GM20000 (cell line): ENCODE data around the gene LRRIQ4.
A peak's percentile ranks its signal among the peaks of the same experiment; 100 is the strongest.

Experiments used
- DNase-seq: peaks from one replicate; pipeline ENCODE4 v3.0.0; 2012; ENCODE audit warnings: low spot score
- TF ChIP-seq, protein P1 (sequence below): IDR thresholded peaks from 2 replicates; pipeline ENCODE4 v1.5.1; 2012; ENCODE audit warnings: mild to moderate bottlenecking, control low read depth; ENCODE audit errors: extremely low read depth, missing control alignments

Gene LRRIQ4

DNA sequence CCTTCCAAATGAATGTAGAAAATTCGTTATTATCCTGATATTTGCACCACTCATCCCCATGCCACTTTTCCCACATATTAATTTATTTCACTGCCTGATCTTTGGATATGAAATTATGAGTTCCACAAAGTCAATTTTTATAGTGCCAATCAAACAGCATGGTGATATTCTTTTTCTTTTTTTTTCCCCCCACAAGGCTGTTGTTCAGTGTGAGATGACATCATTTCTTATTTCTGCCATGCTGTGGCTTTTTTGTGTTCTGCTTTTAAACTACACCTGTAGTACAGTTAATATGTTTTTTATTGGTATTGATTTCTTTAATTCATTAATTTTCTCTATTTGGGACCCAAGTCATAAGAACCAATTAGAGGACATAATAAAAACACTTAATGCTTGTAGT lies 24.9 kb upstream of the LRRIQ4 start:
- TF ChIP-seq, protein P1, sequence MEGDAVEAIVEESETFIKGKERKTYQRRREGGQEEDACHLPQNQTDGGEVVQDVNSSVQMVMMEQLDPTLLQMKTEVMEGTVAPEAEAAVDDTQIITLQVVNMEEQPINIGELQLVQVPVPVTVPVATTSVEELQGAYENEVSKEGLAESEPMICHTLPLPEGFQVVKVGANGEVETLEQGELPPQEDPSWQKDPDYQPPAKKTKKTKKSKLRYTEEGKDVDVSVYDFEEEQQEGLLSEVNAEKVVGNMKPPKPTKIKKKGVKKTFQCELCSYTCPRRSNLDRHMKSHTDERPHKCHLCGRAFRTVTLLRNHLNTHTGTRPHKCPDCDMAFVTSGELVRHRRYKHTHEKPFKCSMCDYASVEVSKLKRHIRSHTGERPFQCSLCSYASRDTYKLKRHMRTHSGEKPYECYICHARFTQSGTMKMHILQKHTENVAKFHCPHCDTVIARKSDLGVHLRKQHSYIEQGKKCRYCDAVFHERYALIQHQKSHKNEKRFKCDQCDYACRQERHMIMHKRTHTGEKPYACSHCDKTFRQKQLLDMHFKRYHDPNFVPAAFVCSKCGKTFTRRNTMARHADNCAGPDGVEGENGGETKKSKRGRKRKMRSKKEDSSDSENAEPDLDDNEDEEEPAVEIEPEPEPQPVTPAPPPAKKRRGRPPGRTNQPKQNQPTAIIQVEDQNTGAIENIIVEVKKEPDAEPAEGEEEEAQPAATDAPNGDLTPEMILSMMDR: no peak
- DNase-seq: no peak

DNA sequence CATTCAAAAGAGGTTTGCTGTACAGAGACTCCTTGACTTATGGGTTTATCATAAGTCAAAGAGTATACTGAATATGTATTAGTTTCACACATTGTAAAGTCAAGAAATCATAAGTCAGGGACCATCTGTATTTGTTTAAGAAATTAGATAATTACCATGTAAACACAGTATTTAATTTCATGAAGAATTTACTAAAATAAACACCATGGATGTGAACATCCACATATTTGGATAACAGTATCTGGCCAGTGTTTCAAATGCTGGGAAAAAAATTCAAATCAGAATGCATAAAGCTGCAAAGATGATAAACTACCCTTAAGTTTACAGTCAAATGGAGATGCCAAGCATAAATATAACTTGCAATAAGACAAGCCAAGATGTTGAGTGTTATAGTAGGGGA lies 22.5 kb upstream of the LRRIQ4 start:
- TF ChIP-seq, protein P1: no peak
- DNase-seq: no peak

DNA sequence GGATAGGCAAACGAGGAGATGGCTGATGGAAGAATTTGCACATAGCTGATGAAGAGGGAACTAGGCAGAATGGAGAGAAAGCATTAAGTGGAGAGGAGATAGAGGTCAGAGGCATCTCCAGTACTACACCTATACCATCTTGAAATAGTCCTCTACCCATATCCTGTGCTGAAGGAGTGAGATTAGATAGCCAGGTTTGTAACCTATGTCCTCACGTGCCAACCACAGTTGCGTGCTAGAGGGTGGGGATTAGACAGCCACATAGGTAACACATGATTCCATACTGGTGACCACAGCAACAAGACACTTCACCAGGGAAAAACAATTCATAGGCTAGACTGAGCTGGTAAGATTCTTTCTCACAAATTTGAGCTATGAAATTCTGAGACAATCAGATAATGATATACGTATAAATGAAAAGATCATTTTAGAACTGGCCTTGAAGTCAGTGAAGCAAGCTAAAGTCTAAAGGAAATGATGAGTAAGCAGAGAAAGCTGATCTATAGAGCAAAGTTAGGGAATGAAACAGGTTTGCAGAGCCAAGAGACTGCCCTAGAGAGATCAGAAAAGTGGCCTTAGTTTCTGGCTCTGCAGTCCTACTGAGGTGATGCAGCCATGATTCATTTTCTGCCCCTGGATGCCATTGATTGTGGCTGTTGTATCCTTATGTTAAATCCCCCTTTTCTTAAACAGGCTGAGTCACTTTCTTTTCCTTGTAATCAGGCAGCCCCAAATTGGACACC lies 21.8 kb upstream of the LRRIQ4 start:
- TF ChIP-seq, protein P1: no peak
- DNase-seq: no peak

DNA sequence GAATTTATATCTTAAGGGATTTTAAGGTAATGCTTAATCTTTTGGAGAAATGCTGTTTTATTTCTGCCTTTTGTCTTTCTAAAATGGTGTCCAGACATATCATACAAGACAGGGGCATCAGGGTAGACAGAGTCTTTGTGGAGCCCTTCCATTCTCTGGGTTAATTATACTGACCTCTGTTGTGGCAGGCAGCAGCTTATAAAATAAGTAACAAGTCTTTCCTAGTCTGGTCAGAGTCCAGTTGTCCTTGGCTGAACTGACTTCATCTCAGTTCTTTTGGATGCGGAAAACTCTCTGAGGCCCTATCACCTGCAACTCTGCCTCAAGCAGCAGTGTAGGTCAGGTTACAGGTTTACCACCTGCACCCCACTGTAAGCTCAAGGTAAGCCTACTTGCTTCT lies 20.3 kb upstream of the LRRIQ4 start:
- DNase-seq: no peak
- TF ChIP-seq, protein P1: no peak

DNA sequence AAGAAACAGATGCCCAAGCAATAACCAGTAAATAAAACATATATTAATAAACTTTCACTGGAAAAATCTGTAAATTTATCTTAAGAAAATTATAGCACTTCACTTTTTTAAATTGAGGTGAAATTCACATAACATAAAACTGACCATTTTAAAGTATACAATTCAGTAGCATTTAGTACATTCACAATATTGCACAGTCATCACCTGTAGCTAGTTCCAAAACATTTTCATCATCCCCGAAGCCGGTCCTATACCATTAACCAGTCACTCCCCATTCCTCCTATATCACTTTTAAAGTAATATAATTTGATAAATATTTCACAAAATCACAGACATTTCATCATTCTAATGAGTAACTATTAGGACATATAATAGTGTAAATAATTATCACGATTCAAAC lies 8.0 kb upstream of the LRRIQ4 start:
- no peak for DNase-seq
- TF ChIP-seq, protein P1: no peak

DNA sequence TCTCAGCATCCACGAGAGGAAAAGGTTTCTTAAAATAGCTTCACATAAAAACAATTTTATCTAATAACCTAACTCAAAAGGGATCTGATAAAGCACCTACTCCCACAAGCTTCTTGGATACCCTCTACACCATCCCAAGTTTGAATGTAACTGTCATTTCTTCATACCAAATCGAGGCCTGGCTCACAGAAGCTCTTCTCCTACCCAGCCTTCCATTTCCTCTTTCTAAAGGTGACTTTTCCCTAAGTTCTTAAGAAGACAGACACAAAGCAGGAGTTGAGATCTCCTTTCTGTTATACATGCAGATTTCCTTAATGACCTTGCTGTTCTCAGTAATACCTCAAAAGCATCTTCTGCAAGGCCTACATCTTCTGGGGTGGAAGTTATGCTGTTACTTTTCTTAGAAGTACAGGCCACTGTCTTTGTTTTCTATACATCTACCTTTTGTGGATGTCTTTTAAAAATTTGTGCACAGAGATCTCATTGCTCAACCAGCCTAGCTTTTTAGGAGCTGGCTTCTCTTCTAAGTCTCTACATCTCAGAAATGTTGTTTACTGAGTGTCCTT lies 3.4 kb upstream of the LRRIQ4 start:
- TF ChIP-seq, protein P1: no peak

DNA sequence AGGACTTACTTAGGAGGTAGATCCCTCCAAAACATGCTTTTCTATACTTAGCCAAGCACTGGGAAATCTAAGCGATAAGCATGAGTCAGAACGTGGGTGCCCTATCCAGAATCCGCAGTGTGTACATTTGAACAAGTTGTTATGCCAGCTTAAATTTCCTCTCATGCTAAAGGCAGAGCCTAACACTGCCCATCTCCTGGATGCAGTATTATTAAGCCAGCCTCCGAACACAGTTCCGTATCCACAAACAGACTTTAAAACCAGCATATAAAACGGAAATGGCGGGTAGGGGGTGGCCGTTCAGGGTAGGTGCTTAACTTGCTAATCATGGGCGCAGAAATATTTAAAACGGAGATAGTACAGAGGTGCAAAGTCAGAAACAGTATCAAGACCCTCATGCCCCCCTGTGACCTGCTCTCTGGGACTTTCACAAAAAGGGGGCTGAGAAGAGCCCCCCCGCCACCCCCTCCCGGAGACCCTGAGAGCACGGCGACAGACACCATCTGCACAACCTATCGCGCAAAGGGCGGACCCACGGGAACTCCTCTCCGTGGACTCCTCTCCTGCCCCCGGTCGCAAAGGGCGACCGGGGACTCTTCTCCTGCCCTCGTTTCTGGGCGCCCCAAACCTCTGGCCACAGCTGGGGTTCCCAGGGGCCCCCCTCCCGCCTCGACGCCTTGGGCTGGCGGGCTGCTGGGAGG lies 889 bp upstream of the LRRIQ4 start:
- TF ChIP-seq, protein P1: no peak
- peak; percentile 35 for DNase-seq

More for the DNA sequence above, 3.4 kb upstream of the LRRIQ4 start:
- no peak for DNase-seq
